ENCODE data around the gene SLC9A9.

DNA sequence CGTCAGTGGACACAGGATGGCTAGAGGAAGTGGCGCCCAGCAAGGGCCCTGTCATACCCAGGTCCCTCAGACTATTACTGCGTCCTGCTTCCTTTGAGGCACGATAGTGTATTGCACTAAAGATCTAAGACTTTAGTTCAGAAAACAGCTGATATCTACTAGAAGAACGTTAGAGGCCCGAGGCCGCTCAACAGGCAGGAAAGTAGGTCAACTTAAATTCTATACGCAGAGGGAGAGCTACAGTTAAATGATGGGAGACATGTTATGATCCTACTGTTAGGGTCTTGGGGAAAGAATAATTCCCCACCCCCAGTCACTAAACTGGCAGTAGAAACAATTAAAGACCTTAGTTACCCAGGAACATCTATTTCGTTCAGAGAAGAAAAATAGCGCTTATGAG is 410.9 kb downstream of the SLC9A9 start:
- TF ChIP-seq POLR2A (IDR thresholded peaks at IDR 0.05), result no peak
- no peak for TF ChIP-seq CTCF (IDR thresholded peaks at IDR 0.05 in 8 of 11, conservative IDR thresholded peaks at IDR 0.05 in 3 of 11)
